ENCODE results near the gene LUZP2. TPM values are rescaled to one million over a fixed set of nuclear protein-coding genes. Genes with fewer than 3 reads are reported as not detected.

LUZP2 gene
- total and polyA plus RNA-seq, 8 donors, result 1.2 to 8.3 (median 4.6) TPM; not detected in 1

- TF ChIP-seq CTCF (IDR thresholded peaks at IDR 0.05), result no peak
- no peak for DNase-seq
- peaks cover 4 to 7% of the 10 kb centered on the region in 2 donors for H3K27me3 ChIP-seq
- intact Hi-C loops (cut with DNase I), result no loop called here
- H3K4me3 ChIP-seq, result no peak overlapping the region
- ATAC-seq, result no peak
- H3K36me3 ChIP-seq, result no peaks in the 10 kb centered on the region
- no peak overlapping the region for H3K27ac ChIP-seq
- no peaks in the 10 kb centered on the region for H3K4me1 ChIP-seq
- no peaks in the 10 kb centered on the region for H3K9me3 ChIP-seq
Measured at GRCh38 chr11:24502425-24502824, 5.6 kb downstream of the LUZP2 start.

- H3K9me3 ChIP-seq, result no peaks in the 10 kb centered on the region
- no peak for ATAC-seq
- H3K27me3 ChIP-seq, result no peaks in the 10 kb centered on the region
- TF ChIP-seq CTCF (IDR thresholded peaks at IDR 0.05), result no peak
- H3K27ac ChIP-seq, result no peak overlapping the region
- no peaks in the 10 kb centered on the region for H3K36me3 ChIP-seq
- intact Hi-C loops (cut with DNase I), result no loop called here
- DNase-seq, result no peak
- no peaks in the 10 kb centered on the region for H3K4me1 ChIP-seq
- H3K4me3 ChIP-seq, result no peak overlapping the region
Measured at GRCh38 chr11:24509114-24509513, 12.3 kb downstream of the LUZP2 start.

GRCh38 chr11:24511511-24511910, 14.7 kb downstream of the LUZP2 start:
- intact Hi-C loops (cut with DNase I), result no loop called here
- H3K4me1 ChIP-seq, result no peaks in the 10 kb centered on the region
- TF ChIP-seq CTCF (IDR thresholded peaks at IDR 0.05), result no peak

GRCh38 chr11:24513479-24514218, 16.8 kb downstream of the LUZP2 start:
- Histone ChIP-seq H3K36me3 (no peaks in the 10 kb centered on the region), H3K4me3 (no peak overlapping the region), H3K27me3 (no peaks in the 10 kb centered on the region), H3K27ac (no peak overlapping the region), H3K4me1 (no peaks in the 10 kb centered on the region), H3K9me3 (no peaks in the 10 kb centered on the region)
- intact Hi-C loops (cut with DNase I), result no loop called here
- no peak for TF ChIP-seq CTCF (IDR thresholded peaks at IDR 0.05)
- DNase-seq (no peak), ATAC-seq (no peak)

More at GRCh38 chr11:24511511-24511910, 14.7 kb downstream of the LUZP2 start:
- no peak overlapping the region for H3K4me3 ChIP-seq
- ATAC-seq, result no peak
- H3K36me3 ChIP-seq, result no peaks in the 10 kb centered on the region
- no peaks in the 10 kb centered on the region for H3K9me3 ChIP-seq
- DNase-seq, result no peak
- no peaks in the 10 kb centered on the region for H3K27me3 ChIP-seq
- no peak overlapping the region for H3K27ac ChIP-seq

GRCh38 chr11:24514219-24514594, 17.4 kb downstream of the LUZP2 start:
- no peak for ATAC-seq
- intact Hi-C loops (cut with DNase I), result no loop called here
- no peaks in the 10 kb centered on the region for H3K27me3 ChIP-seq
- H3K4me3 ChIP-seq, result no peak overlapping the region
- H3K27ac ChIP-seq, result no peak overlapping the region
- no peak for TF ChIP-seq CTCF (IDR thresholded peaks at IDR 0.05)
- no peak for DNase-seq
- H3K9me3 ChIP-seq, result no peaks in the 10 kb centered on the region
- H3K4me1 ChIP-seq, result no peaks in the 10 kb centered on the region
- no peaks in the 10 kb centered on the region for H3K36me3 ChIP-seq

All from left lung (tissue), 10 donors.